ENCODE measurements around the gene FAM163B. TPM values are rescaled to one million over a fixed set of nuclear protein-coding genes. Genes with fewer than 3 reads are reported as not detected.

FAM163B gene
- total and polyA plus RNA-seq, 2 donors (not counting 1 experiment from before 2014, with no cell fraction given): not detected

DNA sequence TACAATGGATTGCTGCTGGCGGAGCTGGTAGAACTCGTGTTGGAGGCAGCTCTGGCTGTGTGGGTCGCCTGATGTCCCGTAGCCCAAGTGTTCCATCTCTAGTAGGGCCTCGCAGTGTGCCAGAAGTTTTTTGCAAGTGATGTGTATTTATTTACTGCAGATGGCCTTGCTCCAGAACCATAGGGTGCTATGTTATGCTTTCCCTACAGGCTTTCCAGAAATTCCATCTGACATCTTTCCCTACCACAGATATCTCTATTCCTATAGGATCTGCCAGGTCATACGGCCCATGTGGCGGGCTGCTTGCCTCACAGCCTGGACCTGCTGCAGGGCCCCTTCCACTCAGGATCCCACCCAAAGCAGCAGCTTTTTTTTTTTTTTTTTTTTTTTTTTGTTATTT, 57.7 kb downstream of the FAM163B start:
- no peaks in the 10 kb centered on the region for H3K36me3 ChIP-seq (replicated peaks in 1 of 2; ENCODE audit: control extremely low read depth in 1 of 2, control insufficient read depth in 1 of 2, extremely low read depth in 1 of 2, insufficient read depth in 2 of 2, low read length in 1 of 2)
- H3K4me1 Mint-ChIP-seq: no peaks in the 10 kb centered on the region
- POLR2A ChIA-PET: no interaction called here
- H3K4me3 Mint-ChIP-seq: no peak overlapping the region
- no peaks in the 10 kb centered on the region for H3K9me3 Mint-ChIP-seq (ENCODE audit: insufficient read depth)
- ATAC-seq (ENCODE audit: low read depth) (no peak), DNase-seq (no peak)
- WGBS (ENCODE audit: insufficient coverage): 73% methylated on average over 3 of the region's 7 CpGs
- peaks cover 23% of the 10 kb centered on the region for H3K27me3 Mint-ChIP-seq
- CTCF ChIA-PET: no interaction called here
- no peaks in the 10 kb centered on the region for H3K4me1 ChIP-seq (ENCODE audit: control insufficient read depth in 2 of 2, insufficient read depth in 2 of 2, low read length in 2 of 2)
- H3K4me3 ChIP-seq (ENCODE audit: control extremely low read depth in 1 of 5, extremely low read depth in 1 of 5, insufficient read depth in 1 of 5, low read depth in 2 of 5, low read length in 4 of 5): no peak overlapping the region
- no peak overlapping the region for H3K27ac Mint-ChIP-seq
- peaks cover 0 to 1% (median 0%) of the 10 kb centered on the region in 3 donors for H3K9me3 ChIP-seq (ENCODE audit: control extremely low read depth in 1 of 3, control insufficient read depth in 2 of 3, insufficient read depth in 1 of 3, low read length in 2 of 3)
- H3K27ac ChIP-seq (ENCODE audit: low read length in 2 of 2): no peak overlapping the region
- peaks cover 0 to 11% (median 0%) of the 10 kb centered on the region in 4 experiments for H3K27me3 ChIP-seq (replicated peaks in 1 of 4; ENCODE audit: control extremely low read depth in 1 of 4, control insufficient read depth in 3 of 4, insufficient read depth in 4 of 4, low read length in 3 of 4)
- TF ChIP-seq EZH2 (IDR thresholded peaks at IDR 0.05; ENCODE audit: borderline replicate concordance, insufficient read depth, low read depth, low read length, poor library complexity, severe bottlenecking) (no peak), CTCF (IDR thresholded peaks at IDR 0.05) (no peak)
- H3K79me2 ChIP-seq (ENCODE audit: control insufficient read depth, insufficient read depth, low read length): no peaks in the 10 kb centered on the region
- no peak overlapping the region for H2AFZ ChIP-seq (ENCODE audit: insufficient read depth, low read depth, low read length, poor library complexity, severe bottlenecking)
- no peak overlapping the region for H3K9ac ChIP-seq (ENCODE audit: low read length)
- intact Hi-C loops (cut with micrococcal nuclease): no loop called here
- no peaks in the 10 kb centered on the region for H4K20me1 ChIP-seq (ENCODE audit: control insufficient read depth, insufficient read depth, low read length, poor library complexity, severe bottlenecking)
- H3K4me2 ChIP-seq (replicated peaks; ENCODE audit: low read depth, low read length, poor library complexity, severe bottlenecking): no peak overlapping the region

GRCh38 chr9:133547116-133547515, 62.1 kb downstream of the FAM163B start:
- H3K4me1 ChIP-seq (ENCODE audit: control insufficient read depth in 2 of 2, insufficient read depth in 2 of 2, low read length in 2 of 2): no peaks in the 10 kb centered on the region
- no peak overlapping the region for H3K27ac Mint-ChIP-seq
- no peaks in the 10 kb centered on the region for H3K9me3 ChIP-seq (ENCODE audit: control extremely low read depth in 1 of 3, control insufficient read depth in 2 of 3, insufficient read depth in 1 of 3, low read length in 2 of 3)
- POLR2A ChIA-PET: no interaction called here
- CTCF ChIA-PET: no interaction called here
- no peak for DNase-seq
- H3K4me1 Mint-ChIP-seq: no peaks in the 10 kb centered on the region
- no peak overlapping the region for H3K4me2 ChIP-seq (replicated peaks; ENCODE audit: low read depth, low read length, poor library complexity, severe bottlenecking)
- H3K79me2 ChIP-seq (ENCODE audit: control insufficient read depth, insufficient read depth, low read length): no peaks in the 10 kb centered on the region
- H3K9ac ChIP-seq (ENCODE audit: low read length): no peak overlapping the region
- peaks cover 0 to 3% (median 0%) of the 10 kb centered on the region in 4 experiments for H3K27me3 ChIP-seq (replicated peaks in 1 of 4; ENCODE audit: control extremely low read depth in 1 of 4, control insufficient read depth in 3 of 4, insufficient read depth in 4 of 4, low read length in 3 of 4)
- H3K36me3 ChIP-seq (replicated peaks in 1 of 2; ENCODE audit: control extremely low read depth in 1 of 2, control insufficient read depth in 1 of 2, extremely low read depth in 1 of 2, insufficient read depth in 2 of 2, low read length in 1 of 2): no peaks in the 10 kb centered on the region
- no peak overlapping the region for H3K4me3 Mint-ChIP-seq
- intact Hi-C loops (cut with micrococcal nuclease): no loop called here
- no peaks in the 10 kb centered on the region for H4K20me1 ChIP-seq (ENCODE audit: control insufficient read depth, insufficient read depth, low read length, poor library complexity, severe bottlenecking)
- peaks cover 16% of the 10 kb centered on the region for H3K27me3 Mint-ChIP-seq
- H3K27ac ChIP-seq (ENCODE audit: low read length in 2 of 2): no peak overlapping the region
- 86% methylated on average over 15 of the region's 15 CpGs for WGBS (ENCODE audit: insufficient coverage)
- no peak overlapping the region for H2AFZ ChIP-seq (ENCODE audit: insufficient read depth, low read depth, low read length, poor library complexity, severe bottlenecking)
- no peak for TF ChIP-seq CTCF (IDR thresholded peaks at IDR 0.05)
- no peak for TF ChIP-seq EZH2 (IDR thresholded peaks at IDR 0.05; ENCODE audit: borderline replicate concordance, insufficient read depth, low read depth, low read length, poor library complexity, severe bottlenecking)
- no peak overlapping the region for H3K4me3 ChIP-seq (ENCODE audit: control extremely low read depth in 1 of 5, extremely low read depth in 1 of 5, insufficient read depth in 1 of 5, low read depth in 2 of 5, low read length in 4 of 5)
- ATAC-seq (ENCODE audit: low read depth): no peak
- H3K9me3 Mint-ChIP-seq (ENCODE audit: insufficient read depth): no peaks in the 10 kb centered on the region
